Fibroblast of skin of back (primary cell): ENCODE data around the gene TTLL8.

Source experiments
- DNase-seq: peaks from one replicate; pipeline ENCODE4 v3.0.0-alpha.2; 2013

The TTLL8 gene

GRCh38 chr22:50040717-50041116, 17.4 kb downstream of the TTLL8 start:
- DNase-seq: no peak

- no peak for DNase-seq
Measured at GRCh38 chr22:50039669-50040443, 18.2 kb downstream of the TTLL8 start.

- no peak for DNase-seq
Measured at GRCh38 chr22:50035976-50036724, 21.9 kb downstream of the TTLL8 start.

- no peak for DNase-seq
Measured at GRCh38 chr22:50035131-50035881, 22.8 kb downstream of the TTLL8 start.

GRCh38 chr22:50034126-50035081, 23.7 kb downstream of the TTLL8 start:
- no peak for DNase-seq

GRCh38 chr22:50032941-50033601, 25.0 kb downstream of the TTLL8 start:
- no peak for DNase-seq

GRCh38 chr22:50032109-50032871, 25.8 kb downstream of the TTLL8 start:
- no peak for DNase-seq

- no peak for DNase-seq
Measured at GRCh38 chr22:50031189-50032091, 26.7 kb downstream of the TTLL8 start.

GRCh38 chr22:50030297-50031188, 27.6 kb downstream of the TTLL8 start:
- peak; percentile 52 for DNase-seq

GRCh38 chr22:50027639-50028537, 30.2 kb downstream of the TTLL8 start:
- DNase-seq: no peak

GRCh38 chr22:50025993-50026392, 32.1 kb downstream of the TTLL8 start:
- DNase-seq: no peak

- no peak for DNase-seq
Measured at GRCh38 chr22:50022171-50022819, 35.8 kb downstream of the TTLL8 start.

GRCh38 chr22:50020606-50021005, 37.5 kb downstream of the TTLL8 start:
- no peak for DNase-seq

GRCh38 chr22:50019316-50019715, 38.8 kb downstream of the TTLL8 start:
- no peak for DNase-seq

GRCh38 chr22:50018608-50019285, 39.4 kb downstream of the TTLL8 start:
- no peak for DNase-seq

GRCh38 chr22:50017701-50018224, 40.3 kb downstream of the TTLL8 start:
- DNase-seq: no peak
